GM12878 (cell line): ENCODE results near the gene KRT4. TPM values are rescaled to one million over a fixed set of nuclear protein-coding genes. Genes with fewer than 3 reads are reported as not detected.

Source experiments
- ATAC-seq: fragments of 200-7000 bp; cut with Tn5 transposase; 3 replicates; pipeline ENCODE4 v1.9.1; 2020; ENCODE audit warnings: mild to moderate bottlenecking, moderate library complexity
- BruUV-seq: library from RNA; stranded (reverse); fragments of 400-500 nt; replicated peaks from 2 replicates; lab custom pipeline; 2021; lab: Mats Ljungman, UMichigan
- CTCF ChIA-PET: fragments of 300-600 bp; sonication (Branson Sonifier 250); formaldehyde crosslinking; extraction: SDS; loops from one replicate; lab custom pipeline; 2021; ENCODE audit warnings: inconsistent platforms; lab: Yijun Ruan, JAX
- POLR2A ChIA-PET: fragments of 350-600 bp; formaldehyde crosslinking; extraction: SDS; loops from one replicate; lab custom pipeline; 2021; ENCODE audit warnings: inconsistent platforms; lab: Charles Lee
- RAD21 ChIA-PET: fragments of 300-600 bp; sonication (Branson Sonifier 250); formaldehyde crosslinking; loops from one replicate; lab custom pipeline; 2023; ENCODE audit warnings: antibody characterized with exemption; ENCODE audit not compliant: unreplicated experiment; lab: Charles Lee
- SMC1A ChIA-PET: fragments of 300-600 bp; sonication (Branson Sonifier 250); formaldehyde crosslinking; loops from one replicate; lab custom pipeline; 2023; ENCODE audit not compliant: unreplicated experiment, uncharacterized antibody; lab: Charles Lee
- DNase-seq: peaks from one replicate; pipeline ENCODE4 v3.0.0-alpha.2; 2011; ENCODE audit warnings: low read depth, low spot score
- FAIRE-seq: peaks from 3 replicates; lab custom pipeline; 2011; peaks lifted over from hg19 to GRCh38; lab: Jason Lieb, UNC
- H2AFZ ChIP-seq: 2 replicates; pipeline ENCODE4 v1.6.0; 2011; ENCODE audit warnings: low read depth, low read length, control low read depth; ENCODE audit not compliant: control insufficient read depth
- H3K27ac ChIP-seq: 2 replicates; pipeline ENCODE4 v1.5.1; 2011; ENCODE audit warnings: control low read depth; ENCODE audit not compliant: control insufficient read depth, insufficient read depth
- H3K27me3 ChIP-seq, 2 experiments: replicated peaks in 1 of 2; 2 replicates each; pipeline versions ENCODE4 v1.6.0 to v1.6.1; 2011; ENCODE audit warnings: low read length in 1 of 2; ENCODE audit not compliant: control insufficient read depth in 2 of 2, insufficient read depth in 2 of 2
- H3K36me3 ChIP-seq, 2 experiments: 2 replicates each; pipeline ENCODE4 v1.5.1; 2011; ENCODE audit warnings: low read length in 1 of 2; ENCODE audit not compliant: control insufficient read depth in 2 of 2, insufficient read depth in 2 of 2
- H3K4me1 ChIP-seq: 2 replicates; pipeline ENCODE4 v1.6.1; 2011; ENCODE audit warnings: mild to moderate bottlenecking, low read length, moderate library complexity, mixed read lengths; ENCODE audit not compliant: control insufficient read depth, insufficient read depth
- H3K4me2 ChIP-seq: 2 replicates; pipeline ENCODE4 v1.6.0; 2011; ENCODE audit warnings: control low read depth; ENCODE audit not compliant: control insufficient read depth, insufficient read depth
- H3K4me3 ChIP-seq: fragments of 200-600 bp; sonication (generic); 2 replicates; pipeline ENCODE4 v1.5.1; 2016
- H3K79me2 ChIP-seq: 2 replicates; pipeline ENCODE4 v1.6.0; 2011; ENCODE audit warnings: low read length; ENCODE audit not compliant: control insufficient read depth, insufficient read depth
- H3K9ac ChIP-seq: 2 replicates; pipeline ENCODE4 v1.8.0; 2011; ENCODE audit warnings: low read length, control low read depth, mixed read lengths; ENCODE audit not compliant: control insufficient read depth, insufficient read depth
- H3K9me3 ChIP-seq: replicated peaks from 3 replicates; pipeline ENCODE4 v1.5.1; 2011; ENCODE audit warnings: mild to moderate bottlenecking, low read length; ENCODE audit not compliant: control insufficient read depth, insufficient read depth
- H4K20me1 ChIP-seq: 2 replicates; pipeline ENCODE4 v1.6.0; 2011; ENCODE audit not compliant: control insufficient read depth, insufficient read depth
- BMI1 ChIP-seq: fragments of 450-650 bp; IDR thresholded peaks from 2 replicates; pipeline ENCODE4 v1.6.1; 2016; ENCODE audit warnings: mild to moderate bottlenecking, moderate library complexity, borderline replicate concordance
- EP300 ChIP-seq, 2 experiments: fragments of 150-350 bp in 1 of 2; IDR thresholded peaks; 2 replicates each; pipeline ENCODE4 v1.6.1; 2011 to 2012; ENCODE audit warnings: low read depth in 2 of 2, low read length in 2 of 2, borderline replicate concordance in 1 of 2, improper control_type of control experiment in 1 of 2, inconsistent platforms in 1 of 2; ENCODE audit not compliant: control insufficient read depth in 1 of 2
- KAT2A ChIP-seq: conservative IDR thresholded peaks from 2 replicates; pipeline ENCODE4 v1.6.1; 2011; ENCODE audit warnings: low read depth, low read length; ENCODE audit not compliant: control insufficient read depth
- PKNOX1 ChIP-seq: fragments of 450-650 bp; IDR thresholded peaks from 2 replicates; pipeline ENCODE4 v1.6.1; 2016; ENCODE audit warnings: mild to moderate bottlenecking
- SMAD1 ChIP-seq: fragments of 450-650 bp; IDR thresholded peaks from 2 replicates; pipeline ENCODE4 v1.6.1; 2018; ENCODE audit warnings: mild to moderate bottlenecking, low read depth; ENCODE audit not compliant: partially characterized antibody
- ZBTB33 ChIP-seq: fragments of 450-650 bp; IDR thresholded peaks from 2 replicates; pipeline ENCODE4 v1.6.1; 2017; ENCODE audit warnings: mild to moderate bottlenecking
- ZNF384 ChIP-seq: IDR thresholded peaks from 2 replicates; pipeline ENCODE4 v1.6.1; 2012; ENCODE audit warnings: low read depth, mild to moderate bottlenecking, low read length, improper control_type of control experiment, borderline replicate concordance
- WGBS: methylation state at CpG from one replicate; pipeline ENCODE4 v1.1.6; 2016; ENCODE audit warnings: low lambda C conversion rate; ENCODE audit not compliant: insufficient replicate concordance, insufficient coverage; ENCODE audit errors: missing lambda C conversion rate; 5-methylcytosine and 5-hydroxymethylcytosine counted together
- in situ Hi-C: fragments of 300-500 bp; cut with MboI; formaldehyde crosslinking; loops from 9 replicates; pipeline ENCODE4 v1.14.3; 2018; ENCODE audit warnings: mixed read lengths
- intact Hi-C: fragments of 100-400 bp; cut with micrococcal nuclease; formaldehyde crosslinking; loops from one replicate; pipeline ENCODE4 v1.14.2; 2022; ENCODE audit not compliant: unreplicated experiment
- polyA plus RNA-seq, 11 experiments: library from polyadenylated mRNA; depleted of rRNA in 4 of 11; unstranded in 6 of 11; stranded (reverse) in 5 of 11; fragments of >200 nt; fragmentation: Nextera tagmentation in 4 of 11; fragmentation: Illumina TruSeq in 1 of 11; extraction: Ambion mirVana in 4 of 11; extraction: Trizol in 1 of 11; gene quantifications; 1 replicate in 1 of 11; 2 replicates in 10 of 11; pipeline versions ENCODE4 v1.2.1 to v1.2.3, GENCODE V29; 2011 to 2016; ENCODE audit warnings: inconsistent platforms in 2 of 11, missing spikeins in 2 of 11, low read depth in 1 of 11
- total RNA-seq, 4 experiments: library from RNA; depleted of rRNA in 3 of 4; stranded (reverse); fragments of >200 nt in 3 of 4; fragmentation: Illumina TruSeq in 1 of 4; extraction: Trizol in 1 of 4; gene quantifications; 2 replicates each; pipeline versions ENCODE4 v1.2.1 to v1.2.3, GENCODE V29; 2013 to 2021

KRT4 gene
- total and polyA plus RNA-seq, 10 of the 15 experiments (the other 5 are each of a cell fraction or from before 2014, with no cell fraction given), result not detected

- no peak for TF ChIP-seq ZBTB33
These were observed 44.0 kb downstream of the KRT4 start (continued) for GRCh38 chr12:52769946-52770345.

GRCh38 chr12:52769354-52769753 is 44.6 kb downstream of the KRT4 start:
- RAD21 ChIA-PET, result no interaction called here
- Histone ChIP-seq H3K4me1 (no peaks in the 10 kb centered on the region), H3K27me3 (peaks cover 0 to 5% of the 10 kb centered on the region in 2 experiments; a peak in 2 of 4 replicates), H3K36me3 (no peaks in the 10 kb centered on the region), H3K4me2 (no peak overlapping the region), H3K9me3 (no peaks in the 10 kb centered on the region), H3K9ac (no peak overlapping the region), H3K27ac (no peak overlapping the region), H3K79me2 (no peaks in the 10 kb centered on the region), H2AFZ (no peak overlapping the region), H3K4me3 (no peak overlapping the region)
- in situ Hi-C loops, result no loop called here
- FAIRE-seq (no peak), ATAC-seq (no peak), DNase-seq (no peak)
- POLR2A ChIA-PET, result no interaction called here
- 3% methylated on average over 3 of the region's 3 CpGs for WGBS
- intact Hi-C loops, result no loop called here
- TF ChIP-seq SMAD1 (no peak), PKNOX1 (no peak), EP300 (IDR thresholded peaks at IDR 0.05; ENCODE audit: borderline replicate concordance in 1 of 2, control insufficient read depth in 1 of 2, low read depth in 2 of 2, low read length in 2 of 2) (no peak), KAT2A (no peak), ZNF384 (no peak), BMI1 (no peak)
- TF ChIP-seq, all 136 proteins: peak for 0
- no peaks in the 10 kb centered on the region for H4K20me1 ChIP-seq
- CTCF ChIA-PET, result no interaction called here
- no TSS peak for BruUV-seq
- SMC1A ChIA-PET, result no interaction called here
